Kidney (tissue), 14 donors: ENCODE results near the gene GPER1. TPM values are rescaled to one million over a fixed set of nuclear protein-coding genes. Genes with fewer than 3 reads are reported as not detected.

ENCODE experiments used
- DNase-seq, 5 donors: peaks; one replicate each; pipeline ENCODE4 v3.0.0-alpha.2; 2013 to 2020
- FAIRE-seq: peaks from 2 replicates; lab custom pipeline; 2012; peaks lifted over from hg19 to GRCh38; lab: Jason Lieb, UNC
- H3K27ac ChIP-seq, 2 donors: one replicate each; pipeline ENCODE4 v1.7.0; 2013; ENCODE audit warnings: low read depth in 2 of 2, low read length in 2 of 2, inconsistent platforms in 1 of 2
- H3K27me3 ChIP-seq: one replicate; pipeline ENCODE4 v1.7.1; 2013; ENCODE audit warnings: low read length, inconsistent platforms; ENCODE audit not compliant: control insufficient read depth, insufficient read depth
- H3K36me3 ChIP-seq, 3 donors: one replicate each; pipeline versions ENCODE4 v1.7.0 to v1.7.1; 2013; ENCODE audit warnings: low read length in 3 of 3, control low read depth in 1 of 3, inconsistent platforms in 1 of 3; ENCODE audit not compliant: insufficient read depth in 3 of 3, control insufficient read depth in 2 of 3
- H3K4me1 ChIP-seq, 3 donors: one replicate each; pipeline versions ENCODE4 v1.7.0 to v1.7.1; 2013; ENCODE audit warnings: low read length in 3 of 3, inconsistent platforms in 1 of 3, low read depth in 1 of 3; ENCODE audit not compliant: control insufficient read depth in 2 of 3, insufficient read depth in 2 of 3
- H3K4me3 ChIP-seq, 3 donors: one replicate each; pipeline versions ENCODE4 v1.7.0 to v1.8.1; 2013; ENCODE audit warnings: low read length in 3 of 3, control low read depth in 1 of 3, inconsistent platforms in 1 of 3
- H3K9ac ChIP-seq, 3 donors: one replicate each; pipeline versions ENCODE4 v1.7.0 to v1.7.1; 2013; ENCODE audit warnings: low read length in 3 of 3, control low read depth in 1 of 3, inconsistent platforms in 1 of 3
- H3K9me3 ChIP-seq, 3 donors: one replicate each; pipeline versions ENCODE4 v1.7.0 to v1.7.1; 2013; ENCODE audit warnings: low read length in 3 of 3, control low read depth in 1 of 3, inconsistent platforms in 1 of 3; ENCODE audit not compliant: control insufficient read depth in 2 of 3, insufficient read depth in 1 of 3
- CTCF ChIP-seq: IDR thresholded peaks from 3 replicates; pipeline ENCODE4 v1.5.1; 2012; ENCODE audit warnings: mild to moderate bottlenecking, moderate library complexity, borderline replicate concordance; ENCODE audit not compliant: insufficient read depth; ENCODE audit errors: extremely low read depth
- intact Hi-C: fragments of 100-400 bp; cut with DNase I; formaldehyde crosslinking; loops from one replicate; pipeline ENCODE4 v1.11.1; 2022
- polyA plus RNA-seq: library from polyadenylated mRNA; stranded (reverse); fragments of 350-450 nt; fragmentation: Illumina TruSeq; extraction: RNeasy Lipid Tissue Mini Kit (QIAGEN cat#74804); gene quantifications from one replicate; pipeline ENCODE4 v1.2.3, GENCODE V29; 2014; ENCODE audit warnings: low read depth, low replicate concordance; ENCODE audit not compliant: insufficient read depth
- total RNA-seq: library from RNA; stranded (reverse); fragmentation: NEBNext Ultra II Directional; extraction: Animal tissue kit (Norgen Biotek cat#: 25700); gene quantifications from one replicate; pipeline ENCODE4 v1.2.1, GENCODE V29; 2021
- donor health status: control.
- donor health status: control.
- donor health status: control.
- donor health status: control.
- donor health status: control.
- donor health status: DM: yes; HTN: yes; CAD: no.
- donor health status: Normal renal cell carcinoma (clear cell type).

GPER1 gene
- total and polyA plus RNA-seq, 2 donors from 2014 or later = 4.8 to 5.2 TPM

GRCh38 chr7:1109581-1110310 lies 21.8 kb downstream of the GPER1 start:
- DNase-seq = peak in 1 of 5 donors; percentile 66
- FAIRE-seq = no peak
- TF ChIP-seq CTCF = no peak
- intact Hi-C loops = no loop called here
- Histone ChIP-seq H3K4me3 (no peak overlapping the region), H3K9me3 (no peaks in the 10 kb centered on the region), H3K4me1 (no peaks in the 10 kb centered on the region), H3K27me3 (no peaks in the 10 kb centered on the region), H3K27ac (no peak overlapping the region), H3K9ac (no peak overlapping the region), H3K36me3 (no peaks in the 10 kb centered on the region)

GRCh38 chr7:1110358-1110757 lies 22.4 kb downstream of the GPER1 start:
- peak in 1 of 5 donors; percentile 67 for DNase-seq

GRCh38 chr7:1111156-1111555 lies 23.2 kb downstream of the GPER1 start:
- FAIRE-seq = no peak
- Histone ChIP-seq H3K4me3 (no peak overlapping the region), H3K4me1 (no peaks in the 10 kb centered on the region), H3K36me3 (no peaks in the 10 kb centered on the region), H3K27ac (no peak overlapping the region), H3K27me3 (no peaks in the 10 kb centered on the region), H3K9ac (no peak overlapping the region), H3K9me3 (no peaks in the 10 kb centered on the region)
- intact Hi-C loops = no loop called here
- TF ChIP-seq CTCF = no peak
- DNase-seq = peak in 1 of 5 donors; percentile 2

More at GRCh38 chr7:1110358-1110757, 22.4 kb downstream of the GPER1 start:
- Histone ChIP-seq H3K36me3 (no peaks in the 10 kb centered on the region), H3K4me3 (no peak overlapping the region), H3K9ac (no peak overlapping the region), H3K27me3 (no peaks in the 10 kb centered on the region), H3K4me1 (no peaks in the 10 kb centered on the region), H3K27ac (no peak overlapping the region), H3K9me3 (no peaks in the 10 kb centered on the region)
- intact Hi-C loops = no loop called here
- TF ChIP-seq CTCF = no peak
- FAIRE-seq = no peak
